ENCODE measurements around the gene FNDC7.

- TF ChIP-seq CTCF (IDR thresholded peaks at IDR 0.05) (no peak), EP300 (IDR thresholded peaks at IDR 0.05) (no peak)
These were observed 40.7 kb downstream of the FNDC7 start for GRCh38 chr1:108753363-108753762.
